WTC11 (cell line): ENCODE data around the gene EFNB3.

Experiments
- ATF1 ChIP-seq: sonication (generic); formaldehyde crosslinking; IDR thresholded peaks from 2 replicates; pipeline ENCODE4 v1.8.1; 2023; ENCODE audit warnings: mild to moderate bottlenecking, moderate library complexity, missing genetic modification reagents
- TEAD4 ChIP-seq: sonication (generic); formaldehyde crosslinking; IDR thresholded peaks from 2 replicates; pipeline ENCODE4 v1.8.0; 2022; ENCODE audit warnings: mild to moderate bottlenecking, missing genetic modification reagents
- ZNF138 ChIP-seq: sonication (generic); formaldehyde crosslinking; conservative IDR thresholded peaks from 2 replicates; pipeline ENCODE4 v1.8.1; 2022; ENCODE audit warnings: mild to moderate bottlenecking, moderate library complexity, missing genetic modification reagents
- TF ChIP-seq, protein P1 (sequence below): fragments of 200-600 bp; IDR thresholded peaks from 2 replicates; pipeline ENCODE4 v1.8.0; 2022; ENCODE audit warnings: antibody characterized with exemption
- TF ChIP-seq, protein P2 (sequence below): sonication (generic); formaldehyde crosslinking; IDR thresholded peaks from 2 replicates; pipeline ENCODE4 v1.8.1; 2023; ENCODE audit warnings: mild to moderate bottlenecking, missing genetic modification reagents

DNA sequence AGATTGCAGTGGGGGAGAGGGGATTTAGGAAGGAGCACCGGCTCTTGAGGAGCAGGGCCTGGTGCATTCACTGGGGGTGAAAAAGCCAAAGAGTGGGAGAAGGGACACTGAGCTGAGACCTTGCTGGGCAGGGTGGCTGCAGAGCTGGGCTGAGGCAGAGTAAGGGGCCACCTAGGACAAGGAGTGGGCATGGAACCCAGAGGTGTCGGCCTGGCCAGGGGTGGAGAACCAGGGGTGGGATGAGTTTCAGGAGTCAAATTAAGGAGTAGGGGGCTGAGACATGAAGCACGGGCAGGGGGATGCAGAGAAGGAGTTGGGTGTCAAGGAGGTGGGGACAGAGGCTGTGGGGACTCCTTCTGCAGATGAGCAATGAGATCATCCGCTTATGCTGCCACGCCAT is 32.6 kb downstream of the EFNB3 start:
- no peak for TF ChIP-seq ATF1 (CRISPR knock-in tag)
- TF ChIP-seq, protein P1, sequence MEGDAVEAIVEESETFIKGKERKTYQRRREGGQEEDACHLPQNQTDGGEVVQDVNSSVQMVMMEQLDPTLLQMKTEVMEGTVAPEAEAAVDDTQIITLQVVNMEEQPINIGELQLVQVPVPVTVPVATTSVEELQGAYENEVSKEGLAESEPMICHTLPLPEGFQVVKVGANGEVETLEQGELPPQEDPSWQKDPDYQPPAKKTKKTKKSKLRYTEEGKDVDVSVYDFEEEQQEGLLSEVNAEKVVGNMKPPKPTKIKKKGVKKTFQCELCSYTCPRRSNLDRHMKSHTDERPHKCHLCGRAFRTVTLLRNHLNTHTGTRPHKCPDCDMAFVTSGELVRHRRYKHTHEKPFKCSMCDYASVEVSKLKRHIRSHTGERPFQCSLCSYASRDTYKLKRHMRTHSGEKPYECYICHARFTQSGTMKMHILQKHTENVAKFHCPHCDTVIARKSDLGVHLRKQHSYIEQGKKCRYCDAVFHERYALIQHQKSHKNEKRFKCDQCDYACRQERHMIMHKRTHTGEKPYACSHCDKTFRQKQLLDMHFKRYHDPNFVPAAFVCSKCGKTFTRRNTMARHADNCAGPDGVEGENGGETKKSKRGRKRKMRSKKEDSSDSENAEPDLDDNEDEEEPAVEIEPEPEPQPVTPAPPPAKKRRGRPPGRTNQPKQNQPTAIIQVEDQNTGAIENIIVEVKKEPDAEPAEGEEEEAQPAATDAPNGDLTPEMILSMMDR: no peak
- TF ChIP-seq, protein P2, sequence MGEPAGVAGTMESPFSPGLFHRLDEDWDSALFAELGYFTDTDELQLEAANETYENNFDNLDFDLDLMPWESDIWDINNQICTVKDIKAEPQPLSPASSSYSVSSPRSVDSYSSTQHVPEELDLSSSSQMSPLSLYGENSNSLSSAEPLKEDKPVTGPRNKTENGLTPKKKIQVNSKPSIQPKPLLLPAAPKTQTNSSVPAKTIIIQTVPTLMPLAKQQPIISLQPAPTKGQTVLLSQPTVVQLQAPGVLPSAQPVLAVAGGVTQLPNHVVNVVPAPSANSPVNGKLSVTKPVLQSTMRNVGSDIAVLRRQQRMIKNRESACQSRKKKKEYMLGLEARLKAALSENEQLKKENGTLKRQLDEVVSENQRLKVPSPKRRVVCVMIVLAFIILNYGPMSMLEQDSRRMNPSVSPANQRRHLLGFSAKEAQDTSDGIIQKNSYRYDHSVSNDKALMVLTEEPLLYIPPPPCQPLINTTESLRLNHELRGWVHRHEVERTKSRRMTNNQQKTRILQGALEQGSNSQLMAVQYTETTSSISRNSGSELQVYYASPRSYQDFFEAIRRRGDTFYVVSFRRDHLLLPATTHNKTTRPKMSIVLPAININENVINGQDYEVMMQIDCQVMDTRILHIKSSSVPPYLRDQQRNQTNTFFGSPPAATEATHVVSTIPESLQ: no peak
- TF ChIP-seq ZNF138: no peak
- TF ChIP-seq TEAD4 (CRISPR knock-in tag): no peak
